HPDE6-E6E7 (cell line): ENCODE data around the gene FFAR2.
"Not testable (repeated sequence)": the region's sequence is repeated elsewhere in the genome, so short reads cannot be mapped to it uniquely, and the experiment has no call there.

Experiments used
- DNase-seq: peaks from one replicate; pipeline ENCODE4 v3.0.0; 2011; ENCODE audit warnings: missing footprints; ENCODE audit errors: extremely low spot score

FFAR2 gene

DNA sequence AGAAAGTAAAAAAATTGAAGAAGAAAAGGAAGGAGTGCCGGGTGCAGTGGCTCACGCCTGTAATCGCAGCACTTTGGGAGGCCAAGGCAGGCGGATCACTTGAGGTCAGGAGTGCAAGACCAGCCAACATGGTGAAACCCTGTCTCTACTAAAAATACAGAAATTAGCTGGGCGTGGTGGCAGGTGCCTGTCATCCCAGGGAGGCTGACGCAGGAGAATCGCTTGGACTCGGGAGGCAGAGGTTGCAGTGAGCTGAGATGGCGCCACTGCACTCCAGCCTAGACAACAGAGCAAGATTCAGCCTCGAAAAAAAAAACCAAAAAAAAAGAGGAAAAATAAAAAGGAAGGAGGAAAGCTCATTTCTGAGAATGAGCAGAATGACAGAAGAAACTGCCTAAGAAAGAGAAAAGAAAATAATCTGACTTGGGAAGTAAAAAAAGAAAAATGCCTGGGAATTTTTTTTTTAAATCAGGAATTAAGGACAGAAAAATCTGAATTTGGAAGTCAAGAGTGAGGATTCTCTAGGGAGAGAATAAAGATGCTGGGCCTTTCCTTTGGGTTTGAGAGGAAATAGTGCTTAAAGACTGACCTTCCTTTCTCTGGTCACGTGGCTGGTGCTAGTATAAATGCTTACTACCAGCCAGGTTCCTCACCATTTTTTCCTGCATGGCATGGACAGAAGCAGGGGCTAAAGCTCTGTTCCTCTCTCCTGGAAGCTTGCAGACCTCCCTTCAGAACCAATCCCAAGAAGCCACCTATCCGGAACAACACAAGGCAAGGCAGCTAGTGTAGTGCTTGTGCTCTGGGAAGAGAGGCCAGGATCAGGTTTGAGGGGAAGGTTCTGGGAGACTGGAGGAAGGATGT is at the start of gene FFAR2:
FFAR2 (plus strand) TSS at position 652 of the 864 bp plus-strand sequence. CDS start 1,458 bp downstream, outside the sequence.
- no peak for DNase-seq

DNA sequence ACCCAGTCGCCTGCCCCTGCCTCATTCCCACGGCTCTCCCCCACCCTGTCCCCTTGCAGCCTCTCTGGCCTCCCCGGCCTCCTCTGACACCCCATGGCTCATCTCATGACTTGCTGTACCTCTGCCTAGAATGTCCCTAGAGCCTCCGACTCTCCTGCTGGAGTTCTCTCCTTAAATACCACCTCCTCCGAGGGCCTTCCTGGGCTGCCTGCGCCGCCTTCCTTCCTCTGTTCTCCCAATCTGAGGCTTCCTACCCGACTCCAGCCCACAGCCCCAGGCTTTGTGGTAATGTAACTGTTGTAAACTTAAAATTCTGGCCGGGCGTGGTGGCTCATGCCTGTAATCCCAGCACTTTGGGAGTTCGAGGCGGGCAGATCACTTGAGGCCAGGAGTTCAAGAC is 49.5 kb upstream of the FFAR2 start:
- DNase-seq = no peak

DNA sequence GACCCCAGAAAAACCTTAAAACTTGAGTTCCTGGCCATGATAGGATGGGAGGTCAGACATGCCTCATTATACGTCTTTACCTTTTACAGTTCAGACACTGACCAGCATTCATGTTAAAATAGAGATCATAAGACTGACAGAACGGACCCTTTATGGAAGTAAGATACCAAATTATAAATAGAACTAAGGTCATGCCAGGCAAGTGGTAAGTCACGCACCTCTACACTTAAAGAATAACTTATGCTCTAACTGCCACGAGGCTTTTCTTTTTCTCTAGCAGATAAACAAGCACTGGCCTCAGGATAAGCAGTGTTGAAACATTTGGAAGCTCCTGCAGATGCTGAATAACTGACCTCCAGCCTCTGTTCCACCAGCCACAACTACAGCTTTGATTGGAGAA is 48.8 kb upstream of the FFAR2 start:
- DNase-seq = no peak

DNA sequence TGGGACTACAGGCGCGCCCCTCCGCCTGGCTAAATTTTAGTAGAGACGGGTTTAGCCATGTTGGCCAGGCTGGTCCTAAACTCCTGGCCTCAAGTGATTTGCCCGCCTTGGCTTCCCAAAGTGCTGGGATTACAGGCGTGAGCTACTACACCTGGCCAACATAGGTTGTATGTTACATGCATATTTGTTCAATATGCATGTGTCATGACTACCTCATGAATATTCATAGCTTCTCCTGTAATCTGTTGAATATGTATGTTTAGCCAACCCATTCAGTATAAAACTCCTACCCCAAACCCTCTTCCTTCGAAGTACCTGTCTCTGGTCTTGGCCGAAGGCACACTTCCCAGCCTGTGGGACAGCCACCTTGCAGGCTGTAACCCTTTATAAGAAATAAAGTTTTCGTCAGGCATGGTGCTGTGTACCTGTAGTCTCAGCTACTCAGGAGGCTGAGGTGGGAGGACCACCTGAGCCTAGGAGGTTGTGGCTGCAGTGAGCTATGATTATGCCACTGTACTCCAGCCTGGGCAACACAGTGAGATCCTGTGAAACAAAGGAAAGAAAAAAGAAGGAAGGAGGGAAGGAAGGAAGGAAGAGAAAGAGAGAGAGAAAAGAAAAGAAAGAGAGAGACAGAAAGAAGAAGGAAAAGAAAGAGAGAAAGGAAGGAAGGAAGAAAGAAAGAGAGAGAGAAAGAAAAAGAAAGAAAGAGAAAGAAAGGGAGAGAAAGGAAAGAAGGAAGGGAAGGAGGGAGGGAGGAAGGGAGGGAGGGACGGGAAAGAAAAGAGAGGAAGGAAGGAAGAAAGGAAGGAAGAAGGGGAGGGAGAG is 47.9 kb upstream of the FFAR2 start:
- DNase-seq = no peak

DNA sequence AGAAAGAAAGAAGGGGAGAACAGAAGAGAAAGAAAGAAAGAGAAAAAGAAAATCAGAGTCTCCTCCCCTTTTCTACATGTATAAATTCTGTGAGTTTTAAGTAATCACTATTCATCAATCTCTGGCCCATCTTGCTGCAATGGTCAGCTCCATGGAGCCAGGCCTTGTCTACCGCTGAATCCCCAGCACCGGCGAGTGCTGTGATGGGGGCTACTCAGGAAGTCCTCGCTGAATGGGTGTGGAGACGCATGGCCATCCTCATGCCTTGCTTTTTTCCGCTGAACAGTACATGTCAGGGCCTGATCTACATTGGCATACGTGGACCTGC is 47.3 kb upstream of the FFAR2 start:
- DNase-seq = no peak

DNA sequence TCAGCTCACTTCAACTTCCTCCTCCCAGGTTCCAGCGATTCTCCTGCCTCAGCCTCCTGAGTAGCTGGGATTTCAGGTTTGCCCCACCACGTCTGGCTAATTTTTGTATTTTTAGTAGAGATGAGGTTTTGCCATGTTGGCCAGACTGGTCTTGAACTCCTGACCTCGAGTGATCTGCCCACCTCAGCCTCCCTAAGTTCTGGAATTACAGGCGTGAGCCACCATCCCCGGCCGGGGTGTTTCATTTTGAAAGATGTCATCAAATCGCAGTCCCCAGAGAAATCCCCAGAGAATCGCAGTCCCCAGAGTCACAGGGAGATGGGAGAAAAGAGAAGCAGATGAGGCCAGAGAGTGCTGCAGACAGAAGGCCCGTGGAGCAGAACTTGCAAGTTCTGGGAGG is 46.6 kb upstream of the FFAR2 start:
- DNase-seq = not testable (repeated sequence)

DNA sequence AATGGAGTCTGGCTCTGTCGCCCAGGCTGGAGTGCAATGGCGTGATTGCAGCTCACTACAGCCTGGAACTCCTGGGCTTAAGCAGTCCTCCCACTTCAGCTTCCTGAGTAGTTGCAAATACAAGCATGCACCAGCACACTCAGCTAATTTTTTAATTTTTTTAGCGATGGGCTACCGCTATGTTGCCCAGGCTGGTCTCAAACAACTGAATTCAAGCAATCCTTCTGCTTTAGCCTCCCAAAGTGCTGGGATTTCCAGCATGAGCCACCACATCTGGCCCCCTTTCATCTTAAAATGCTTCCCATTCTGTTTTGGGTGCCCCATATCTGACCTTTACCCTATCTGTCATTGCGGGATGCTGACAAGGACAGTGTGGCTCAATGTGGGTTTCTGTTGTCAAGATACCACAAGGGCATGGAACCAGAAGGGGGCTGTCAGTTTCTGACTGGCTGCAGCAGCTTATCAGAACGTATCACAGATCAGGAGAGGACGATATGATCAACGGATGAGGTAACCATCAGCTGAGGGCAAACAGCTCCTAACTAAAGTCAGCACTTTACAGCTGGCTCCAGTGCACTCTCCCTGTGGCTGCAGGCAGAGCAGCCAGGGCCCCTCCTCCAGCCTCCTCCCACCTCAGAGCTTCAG is 44.8 kb upstream of the FFAR2 start:
- no peak for DNase-seq

DNA sequence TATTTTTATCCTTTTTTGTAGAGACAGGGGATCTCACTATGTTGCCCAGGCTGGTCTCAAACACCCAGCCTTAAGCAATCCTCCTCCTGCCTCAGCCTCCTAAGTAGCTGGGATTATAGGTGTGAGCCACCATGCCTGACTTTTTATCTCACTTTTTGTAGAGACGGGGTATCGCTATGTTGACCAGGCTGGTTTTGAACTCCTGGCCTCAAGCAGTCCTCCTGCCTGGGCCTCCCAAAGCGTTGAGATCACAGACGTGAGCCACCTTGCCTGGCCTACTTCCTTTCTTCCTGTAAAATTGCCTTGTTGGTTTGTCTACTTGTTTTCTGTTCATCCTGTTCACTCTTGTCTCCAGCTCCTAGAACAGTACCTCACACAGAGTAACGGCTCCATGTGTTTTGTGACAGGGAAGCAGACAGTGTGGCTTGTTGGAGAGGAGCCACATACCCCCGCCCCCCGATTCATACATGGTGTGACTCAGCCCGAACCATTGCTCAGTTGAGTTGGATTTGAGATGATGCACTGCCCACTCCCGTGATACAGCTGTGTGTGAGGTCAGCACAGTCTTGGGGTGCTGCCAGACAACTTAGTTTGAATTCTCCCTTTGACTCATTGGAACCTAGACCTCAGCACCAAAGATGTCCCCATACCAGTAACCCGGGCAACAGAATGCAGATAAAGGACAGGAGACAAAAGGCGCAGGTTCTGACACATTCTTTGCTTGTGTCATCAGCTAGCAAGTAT is 43.0 kb upstream of the FFAR2 start:
- peak; percentile 69 for DNase-seq

DNA sequence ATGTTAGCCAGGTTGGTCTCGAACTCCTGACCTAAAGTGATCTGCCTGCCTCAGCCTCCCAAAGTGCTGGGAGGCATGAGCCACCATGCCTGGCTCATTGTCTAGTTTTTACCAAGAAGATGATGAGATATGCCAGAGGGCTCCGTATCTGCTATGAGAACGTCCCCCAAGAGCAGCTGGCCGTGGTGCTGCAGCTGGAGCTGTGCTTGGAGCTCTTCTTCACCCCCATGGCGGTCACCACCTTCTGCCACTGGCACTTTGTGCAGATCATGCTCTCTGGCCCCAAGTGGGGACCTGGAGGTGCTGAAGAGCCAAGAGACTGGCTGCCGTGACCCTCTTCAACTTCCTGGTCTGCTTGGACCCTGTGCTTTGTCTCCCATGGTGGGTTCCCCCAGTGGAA is 40.4 kb upstream of the FFAR2 start:
- no peak for DNase-seq

DNA sequence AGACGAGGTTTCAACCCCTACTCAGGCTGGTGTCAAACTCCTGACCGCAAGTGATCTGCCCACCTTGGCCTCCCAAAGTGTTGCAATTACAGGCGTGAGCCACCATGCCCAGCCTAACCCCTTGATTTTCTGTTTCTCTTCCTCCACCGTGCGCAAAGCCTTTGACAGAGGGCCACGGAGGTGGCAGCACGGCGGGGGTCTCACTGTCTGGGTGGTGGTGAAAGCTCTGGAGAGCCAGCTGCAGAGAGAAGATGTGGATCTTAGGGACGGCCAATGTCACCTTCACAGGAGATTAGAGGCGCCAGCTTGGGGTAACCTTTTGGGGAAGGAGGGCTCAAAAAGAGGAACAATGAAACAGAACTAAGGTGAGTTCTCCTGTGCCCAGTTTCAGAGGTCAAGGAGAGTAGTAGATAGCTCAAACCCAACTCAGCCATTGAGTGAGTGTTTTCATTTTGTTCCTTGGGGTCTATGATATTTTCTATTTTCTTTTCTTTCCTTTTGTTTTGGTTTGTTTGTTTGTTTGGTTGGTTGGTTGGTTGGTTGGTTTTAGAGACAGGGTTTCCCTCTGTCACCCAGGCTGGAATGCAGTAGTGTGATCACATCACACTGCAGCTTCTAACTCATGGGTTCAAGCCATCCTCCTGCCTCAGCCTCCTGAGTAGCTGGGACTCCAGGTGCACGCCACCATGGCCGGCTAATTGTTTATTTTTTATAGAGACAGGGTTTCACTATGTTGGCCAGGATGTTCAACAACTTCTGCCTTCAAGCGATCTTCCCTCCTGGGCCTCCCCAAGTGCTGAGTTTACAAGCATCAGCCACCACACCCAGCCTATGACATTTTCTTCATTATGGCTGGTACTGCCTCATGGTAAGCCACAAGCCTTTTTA is 39.5 kb upstream of the FFAR2 start:
- no peak for DNase-seq

DNA sequence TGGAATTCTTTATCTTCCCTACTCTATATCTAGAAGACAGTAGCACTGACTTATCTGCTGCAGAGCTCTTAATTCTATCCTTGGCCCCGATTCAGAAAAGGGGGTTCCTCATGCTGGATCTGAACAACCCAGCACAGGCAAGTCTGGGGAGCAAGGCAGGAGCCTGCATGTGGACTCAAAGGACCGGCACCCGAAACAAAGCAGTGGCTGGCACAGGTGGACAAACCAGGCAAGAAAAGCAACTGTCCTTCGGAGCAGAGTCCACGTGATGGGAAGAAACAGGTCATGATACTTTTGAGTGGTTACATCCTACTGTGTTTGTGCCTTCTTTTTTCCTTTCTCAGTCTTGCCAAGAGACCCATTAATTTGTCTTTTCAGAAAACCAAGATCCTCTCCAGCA is 38.9 kb upstream of the FFAR2 start:
- no peak for DNase-seq

DNA sequence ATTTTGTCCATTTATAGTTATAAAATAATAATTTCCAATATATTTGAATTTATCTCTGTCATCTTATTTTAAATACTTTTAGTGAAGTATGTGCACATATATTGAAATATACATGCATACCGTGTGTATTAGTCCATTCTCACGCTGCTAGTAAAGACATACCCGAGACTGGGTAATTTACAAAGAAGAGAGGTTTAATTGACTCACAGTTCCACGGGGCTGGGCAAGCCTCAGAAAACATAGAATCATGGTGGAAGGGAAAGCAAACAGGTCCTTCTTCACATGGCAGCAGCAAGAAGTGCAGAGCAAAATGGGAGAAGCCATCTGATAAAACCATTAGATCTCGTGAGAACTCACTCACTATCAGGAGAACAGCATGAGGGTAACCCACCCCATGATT is 37.6 kb upstream of the FFAR2 start:
- DNase-seq = no peak

DNA sequence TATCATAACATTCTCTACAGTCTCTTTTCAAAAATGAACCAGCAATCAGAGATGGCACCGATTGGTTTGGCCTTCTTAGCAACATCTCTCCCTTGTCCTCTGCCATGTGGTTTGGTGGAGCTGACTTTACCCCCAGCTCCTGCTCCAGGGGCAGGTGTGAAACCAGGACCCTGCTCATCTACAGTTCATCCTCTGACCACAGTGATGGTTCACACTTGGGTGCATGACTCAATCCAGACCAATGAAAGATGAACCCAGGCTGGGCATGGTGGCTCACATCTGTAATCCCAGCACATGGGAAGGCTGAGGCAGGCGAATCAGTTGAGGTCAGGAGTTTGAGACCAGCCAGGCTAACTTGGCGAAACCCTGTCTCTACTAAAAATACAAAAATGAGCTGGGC is 33.6 kb upstream of the FFAR2 start:
- no peak for DNase-seq

DNA sequence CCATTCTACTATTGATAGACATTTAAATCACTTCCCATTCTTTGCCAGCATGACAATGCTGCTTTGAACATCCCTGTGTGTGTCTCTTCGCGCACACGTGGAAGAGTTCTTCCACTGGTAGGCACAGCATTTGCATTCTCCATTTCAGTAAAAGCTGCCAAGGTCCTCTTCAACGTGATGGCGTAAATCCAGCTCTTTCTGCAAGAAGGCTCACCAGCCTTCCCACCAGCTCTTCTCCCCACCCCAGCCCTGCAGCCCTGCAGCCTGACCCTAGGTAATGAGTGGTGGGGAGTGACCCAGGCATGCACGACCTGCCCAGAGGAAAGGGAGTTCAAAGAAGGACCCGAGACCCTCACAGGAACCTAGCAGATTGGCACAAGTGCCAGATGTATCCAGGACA is 31.7 kb upstream of the FFAR2 start:
- no peak for DNase-seq

DNA sequence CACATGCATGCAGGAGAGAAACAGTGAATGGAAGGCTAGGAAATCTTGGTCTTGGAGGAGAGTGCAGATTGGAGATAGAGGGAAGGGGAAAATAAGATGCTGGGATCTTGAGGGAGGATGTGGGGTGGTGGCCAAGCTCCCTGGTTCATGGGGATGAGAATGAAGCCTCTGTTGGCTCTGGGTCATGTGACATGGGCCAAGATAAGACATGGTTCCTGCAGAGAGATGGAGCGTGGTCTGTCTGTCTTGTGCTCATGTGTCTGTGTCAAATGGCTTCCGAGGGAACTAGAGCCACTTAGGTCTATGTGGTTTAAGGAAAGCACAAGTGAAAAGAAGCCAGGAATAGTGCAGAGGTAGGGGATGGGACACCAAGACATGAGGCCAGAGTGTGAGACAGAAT is 30.8 kb upstream of the FFAR2 start:
- no peak for DNase-seq

DNA sequence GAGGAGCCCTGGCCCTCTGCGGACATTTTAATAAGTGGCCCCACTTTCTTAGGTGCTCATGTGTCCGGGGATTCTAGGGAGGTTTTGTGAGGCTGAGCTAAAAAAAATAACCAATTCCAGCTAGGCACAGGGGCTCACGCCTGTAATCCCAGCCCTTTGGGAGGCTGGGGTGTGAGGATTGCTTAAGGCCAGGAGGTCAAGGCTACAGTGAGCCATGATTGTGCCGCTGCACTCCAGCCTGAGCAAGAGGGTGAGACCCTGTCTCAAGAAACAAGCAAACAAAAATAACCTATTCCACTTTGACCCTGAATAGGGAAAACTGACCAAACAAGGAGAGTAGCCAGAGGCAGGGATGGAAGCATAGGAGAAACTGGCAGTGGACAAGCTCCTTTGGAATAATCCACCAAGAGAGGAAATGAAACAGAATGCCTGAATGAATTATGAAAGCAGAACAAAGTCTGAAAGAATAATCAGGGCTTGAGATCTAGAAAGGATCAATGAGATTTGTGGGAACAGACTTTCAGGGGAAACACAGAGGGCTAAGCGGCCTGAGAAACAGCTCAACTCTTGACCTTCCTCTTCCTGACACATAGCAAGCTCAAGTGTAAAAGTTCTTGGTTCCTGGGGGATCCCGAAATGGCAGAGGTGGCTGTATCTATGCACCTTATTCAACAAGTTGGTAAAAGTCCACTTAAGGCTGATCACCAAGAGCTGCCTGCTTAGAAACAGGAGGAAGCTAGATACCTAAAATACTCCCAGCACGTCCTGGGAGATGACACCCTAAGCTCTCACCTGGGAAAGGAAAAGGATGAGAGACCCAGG is 30.1 kb upstream of the FFAR2 start:
- DNase-seq = no peak

DNA sequence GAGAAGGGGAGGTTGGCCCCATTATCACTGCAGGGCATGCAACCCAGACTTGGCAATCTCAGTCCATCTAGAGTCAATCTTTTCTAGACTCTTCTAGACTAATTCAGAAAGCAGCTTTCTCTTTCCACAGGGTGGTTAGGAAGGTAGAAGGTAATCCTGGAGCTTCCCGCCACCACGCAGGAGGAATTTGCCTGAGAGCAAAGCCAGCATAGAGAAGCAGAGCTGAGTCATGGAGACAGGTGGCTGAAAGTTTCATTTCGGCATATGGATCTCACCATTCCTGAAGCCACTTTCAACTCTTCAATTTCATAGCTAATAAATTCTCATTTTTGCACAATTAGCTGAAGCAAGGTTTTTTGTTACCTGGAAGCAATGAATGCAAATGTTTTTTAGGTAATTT is 29.0 kb upstream of the FFAR2 start:
- DNase-seq = no peak

DNA sequence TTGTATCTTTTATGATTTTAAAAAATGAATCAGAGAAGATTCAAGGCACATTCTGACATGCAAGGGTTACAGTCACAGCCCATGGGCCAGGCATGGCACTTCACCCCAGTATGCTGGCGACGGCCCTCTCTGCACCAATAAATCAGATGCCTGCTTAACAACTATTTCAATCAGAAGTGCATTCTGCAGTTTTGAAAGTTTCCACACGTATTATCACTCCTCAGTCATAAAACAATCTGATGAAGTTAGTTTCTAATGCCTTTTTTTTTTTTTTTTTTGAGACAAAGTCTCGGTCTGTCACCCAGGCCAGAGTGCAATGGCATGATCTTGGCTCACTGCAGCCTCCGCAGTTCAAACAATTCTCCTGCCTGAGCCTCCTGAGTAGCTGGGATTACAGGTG is 28.3 kb upstream of the FFAR2 start:
- no peak for DNase-seq

DNA sequence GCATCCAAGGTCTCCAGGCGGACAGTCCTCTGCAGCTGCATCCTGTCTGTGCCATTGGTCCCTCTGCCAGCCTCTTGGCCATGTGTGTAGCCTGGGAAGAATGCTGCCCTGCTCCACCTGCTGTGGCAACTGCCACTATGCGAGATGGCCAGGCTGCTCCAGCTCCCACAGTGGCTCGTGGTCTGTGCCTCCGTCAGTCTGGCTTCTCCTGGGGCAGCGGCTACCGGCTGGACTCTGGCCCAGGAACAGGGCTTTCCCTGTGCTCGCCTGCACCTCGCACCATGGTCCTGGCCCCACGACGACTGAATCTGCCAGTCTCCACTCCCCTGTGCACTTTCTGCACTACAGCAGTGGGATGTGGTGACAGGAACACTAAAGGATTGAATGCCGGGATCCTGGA is 26.7 kb upstream of the FFAR2 start:
- no peak for DNase-seq

DNA sequence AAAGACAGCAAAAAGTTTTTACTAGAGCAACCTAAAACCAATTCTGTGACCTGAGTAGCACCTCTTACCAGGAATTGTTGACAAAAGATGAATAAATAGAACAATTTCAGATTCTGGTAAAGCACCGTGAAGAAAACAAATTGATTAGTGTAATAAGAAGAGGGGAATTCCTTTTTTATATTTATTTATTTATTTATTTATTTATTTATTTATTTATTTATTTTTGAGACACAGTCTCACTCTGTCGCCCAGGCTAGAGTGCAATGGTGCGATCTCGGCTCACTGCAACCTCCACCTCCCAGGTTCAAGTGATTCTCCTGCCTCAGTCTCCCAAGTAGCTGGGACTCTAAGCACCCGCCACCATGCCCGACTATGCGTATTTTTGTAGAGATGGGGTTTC is 24.7 kb upstream of the FFAR2 start:
- DNase-seq = not testable (repeated sequence)
